ENCODE data around the gene MSL2.
"Not testable (repeated sequence)": the region's sequence is repeated elsewhere in the genome, so short reads cannot be mapped to it uniquely, and the experiment has no call there.

Gene MSL2, protein sequence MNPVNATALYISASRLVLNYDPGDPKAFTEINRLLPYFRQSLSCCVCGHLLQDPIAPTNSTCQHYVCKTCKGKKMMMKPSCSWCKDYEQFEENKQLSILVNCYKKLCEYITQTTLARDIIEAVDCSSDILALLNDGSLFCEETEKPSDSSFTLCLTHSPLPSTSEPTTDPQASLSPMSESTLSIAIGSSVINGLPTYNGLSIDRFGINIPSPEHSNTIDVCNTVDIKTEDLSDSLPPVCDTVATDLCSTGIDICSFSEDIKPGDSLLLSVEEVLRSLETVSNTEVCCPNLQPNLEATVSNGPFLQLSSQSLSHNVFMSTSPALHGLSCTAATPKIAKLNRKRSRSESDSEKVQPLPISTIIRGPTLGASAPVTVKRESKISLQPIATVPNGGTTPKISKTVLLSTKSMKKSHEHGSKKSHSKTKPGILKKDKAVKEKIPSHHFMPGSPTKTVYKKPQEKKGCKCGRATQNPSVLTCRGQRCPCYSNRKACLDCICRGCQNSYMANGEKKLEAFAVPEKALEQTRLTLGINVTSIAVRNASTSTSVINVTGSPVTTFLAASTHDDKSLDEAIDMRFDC

GRCh38 chr3:136196064-136196400 lies at the start of gene MSL2:
TSS of gene MSL2 (minus strand) at chr3:136196335. CDS start at chr3:136195113, 1,222 bp downstream.
- H3K27ac ChIP-seq (ENCODE audit: low read length) = peak within 1 kb of the TSS; percentile 93
- no peaks in the 10 kb centered on the region for H3K9me3 ChIP-seq (ENCODE audit: control insufficient read depth in 1 of 2, low read length in 2 of 2)
- peaks cover 11 to 22% of the 10 kb centered on the region in 2 donors for H3K4me1 ChIP-seq (ENCODE audit: control insufficient read depth in 1 of 2, insufficient read depth in 2 of 2, low read length in 2 of 2)
- peaks cover 0 to 20% of the 10 kb centered on the region in 2 donors for H3K36me3 ChIP-seq (ENCODE audit: control insufficient read depth in 1 of 2, insufficient read depth in 2 of 2, low read length in 2 of 2)
- no peaks in the 10 kb centered on the region for H3K27me3 ChIP-seq (ENCODE audit: low read depth, low read length)
- peak within 1 kb of the TSS; percentile 95 to 98 for H3K4me3 ChIP-seq (ENCODE audit: low read depth in 1 of 2, low read length in 2 of 2)

- Histone ChIP-seq H3K27me3 (ENCODE audit: low read depth, low read length) (no peaks in the 10 kb centered on the region), H3K27ac (ENCODE audit: low read length) (no peak overlapping the region), H3K9me3 (ENCODE audit: control insufficient read depth in 1 of 2, low read length in 2 of 2) (no peaks in the 10 kb centered on the region), H3K4me1 (ENCODE audit: control insufficient read depth in 1 of 2, insufficient read depth in 2 of 2, low read length in 2 of 2) (peaks cover 0 to 6% of the 10 kb centered on the region in 2 donors), H3K36me3 (ENCODE audit: control insufficient read depth in 1 of 2, insufficient read depth in 2 of 2, low read length in 2 of 2) (no peaks in the 10 kb centered on the region), H3K4me3 (ENCODE audit: low read depth in 1 of 2, low read length in 2 of 2) (no peak overlapping the region)
These were observed 49.6 kb upstream of the MSL2 start for GRCh38 chr3:136245691-136246090.

- Histone ChIP-seq H3K9me3 (ENCODE audit: control insufficient read depth in 1 of 2, low read length in 2 of 2) (no peaks in the 10 kb centered on the region), H3K27ac (ENCODE audit: low read length) (no peak overlapping the region), H3K36me3 (ENCODE audit: control insufficient read depth in 1 of 2, insufficient read depth in 2 of 2, low read length in 2 of 2) (no peaks in the 10 kb centered on the region), H3K4me1 (ENCODE audit: control insufficient read depth in 1 of 2, insufficient read depth in 2 of 2, low read length in 2 of 2) (no peaks in the 10 kb centered on the region), H3K27me3 (ENCODE audit: low read depth, low read length) (no peaks in the 10 kb centered on the region), H3K4me3 (ENCODE audit: low read depth in 1 of 2, low read length in 2 of 2) (no peak overlapping the region)
These were observed 43.0 kb upstream of the MSL2 start for GRCh38 chr3:136239094-136239493.

DNA sequence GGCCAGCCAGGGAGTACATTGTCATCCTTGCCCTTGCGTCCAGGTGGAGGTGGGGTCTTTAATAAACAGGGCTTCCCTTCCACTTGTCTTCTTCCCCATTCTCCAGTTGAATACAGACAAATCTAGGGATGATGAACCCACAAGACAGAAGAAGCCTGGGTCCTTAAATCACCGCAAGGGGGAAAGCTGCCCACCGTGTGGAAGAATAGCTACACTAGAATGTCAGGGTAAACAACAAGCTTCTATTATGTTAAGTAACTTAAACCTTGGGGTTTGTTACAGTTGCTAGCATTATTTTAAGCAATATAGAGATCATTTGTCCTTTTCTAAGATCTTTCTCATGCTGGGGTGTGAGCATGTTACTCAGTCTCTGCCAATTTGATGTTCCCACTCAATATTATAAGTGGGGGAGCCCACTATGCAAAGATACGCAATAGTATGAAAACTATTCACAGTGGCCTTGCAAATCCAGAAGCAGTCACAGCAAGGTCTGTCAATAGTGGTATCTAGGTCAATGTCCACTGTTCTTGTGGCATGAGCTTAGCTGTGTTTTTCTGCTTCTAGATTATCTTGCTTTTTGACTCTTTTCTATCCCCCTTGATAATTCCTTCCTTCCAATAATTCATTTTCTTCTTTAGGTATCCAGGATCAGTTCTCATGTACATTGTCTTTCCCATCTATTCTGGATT lies 42.0 kb upstream of the MSL2 start:
- Histone ChIP-seq H3K27me3 (ENCODE audit: low read depth, low read length) (no peaks in the 10 kb centered on the region), H3K4me3 (ENCODE audit: low read depth in 1 of 2, low read length in 2 of 2) (no peak overlapping the region), H3K4me1 (ENCODE audit: control insufficient read depth in 1 of 2, insufficient read depth in 2 of 2, low read length in 2 of 2) (no peaks in the 10 kb centered on the region), H3K27ac (ENCODE audit: low read length) (no peak overlapping the region), H3K9me3 (ENCODE audit: control insufficient read depth in 1 of 2, low read length in 2 of 2) (no peaks in the 10 kb centered on the region), H3K36me3 (ENCODE audit: control insufficient read depth in 1 of 2, insufficient read depth in 2 of 2, low read length in 2 of 2) (no peaks in the 10 kb centered on the region)

- H3K27me3 ChIP-seq (ENCODE audit: low read depth, low read length) = no peaks in the 10 kb centered on the region
- no peak overlapping the region for H3K27ac ChIP-seq (ENCODE audit: low read length)
- no peak overlapping the region for H3K4me3 ChIP-seq (ENCODE audit: low read depth in 1 of 2, low read length in 2 of 2)
- H3K4me1 ChIP-seq (ENCODE audit: control insufficient read depth in 1 of 2, insufficient read depth in 2 of 2, low read length in 2 of 2) = no peaks in the 10 kb centered on the region
- H3K36me3 ChIP-seq (ENCODE audit: control insufficient read depth in 1 of 2, insufficient read depth in 2 of 2, low read length in 2 of 2) = no peaks in the 10 kb centered on the region
- no peaks in the 10 kb centered on the region for H3K9me3 ChIP-seq (ENCODE audit: control insufficient read depth in 1 of 2, low read length in 2 of 2)
These were observed 41.0 kb upstream of the MSL2 start for GRCh38 chr3:136237103-136237502.

- no peak overlapping the region for H3K4me3 ChIP-seq (ENCODE audit: low read depth in 1 of 2, low read length in 2 of 2)
- no peaks in the 10 kb centered on the region for H3K27me3 ChIP-seq (ENCODE audit: low read depth, low read length)
- H3K36me3 ChIP-seq (ENCODE audit: control insufficient read depth in 1 of 2, insufficient read depth in 2 of 2, low read length in 2 of 2) = no peaks in the 10 kb centered on the region
- H3K4me1 ChIP-seq (ENCODE audit: control insufficient read depth in 1 of 2, insufficient read depth in 2 of 2, low read length in 2 of 2) = no peaks in the 10 kb centered on the region
- no peaks in the 10 kb centered on the region for H3K9me3 ChIP-seq (ENCODE audit: control insufficient read depth in 1 of 2, low read length in 2 of 2)
- no peak overlapping the region for H3K27ac ChIP-seq (ENCODE audit: low read length)
These were observed 40.0 kb upstream of the MSL2 start for GRCh38 chr3:136236109-136236508.

GRCh38 chr3:136235545-136235944 lies 39.4 kb upstream of the MSL2 start:
- no peaks in the 10 kb centered on the region for H3K9me3 ChIP-seq (ENCODE audit: control insufficient read depth in 1 of 2, low read length in 2 of 2)
- H3K4me1 ChIP-seq (ENCODE audit: control insufficient read depth in 1 of 2, insufficient read depth in 2 of 2, low read length in 2 of 2) = no peaks in the 10 kb centered on the region
- no peaks in the 10 kb centered on the region for H3K27me3 ChIP-seq (ENCODE audit: low read depth, low read length)
- no peak overlapping the region for H3K27ac ChIP-seq (ENCODE audit: low read length)
- H3K4me3 ChIP-seq (ENCODE audit: low read depth in 1 of 2, low read length in 2 of 2) = no peak overlapping the region
- H3K36me3 ChIP-seq (ENCODE audit: control insufficient read depth in 1 of 2, insufficient read depth in 2 of 2, low read length in 2 of 2) = no peaks in the 10 kb centered on the region

DNA sequence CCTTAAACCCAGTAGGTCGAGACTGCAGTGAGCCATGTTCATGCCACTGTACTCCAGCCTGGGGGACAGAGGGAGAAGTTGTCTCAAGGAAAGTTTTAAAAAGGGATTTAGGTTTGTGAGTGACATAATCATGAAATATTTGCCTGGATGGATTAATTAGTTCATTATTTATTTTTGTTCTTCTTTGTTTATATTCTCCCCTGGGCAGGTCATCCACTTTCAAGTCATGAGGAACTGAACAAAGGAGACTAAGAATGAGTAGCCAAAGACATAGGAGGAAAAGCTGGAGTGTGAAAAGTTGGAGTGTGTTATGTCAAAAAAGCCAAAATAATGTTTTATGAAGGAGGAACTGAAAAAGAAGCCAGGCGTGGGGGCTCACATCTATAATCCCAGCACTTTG lies 36.3 kb upstream of the MSL2 start:
- Histone ChIP-seq H3K36me3 (ENCODE audit: control insufficient read depth in 1 of 2, insufficient read depth in 2 of 2, low read length in 2 of 2) (no peaks in the 10 kb centered on the region), H3K4me1 (ENCODE audit: control insufficient read depth in 1 of 2, insufficient read depth in 2 of 2, low read length in 2 of 2) (no peaks in the 10 kb centered on the region), H3K4me3 (ENCODE audit: low read depth in 1 of 2, low read length in 2 of 2) (no peak overlapping the region), H3K27ac (ENCODE audit: low read length) (no peak overlapping the region), H3K9me3 (ENCODE audit: control insufficient read depth in 1 of 2, low read length in 2 of 2) (no peaks in the 10 kb centered on the region), H3K27me3 (ENCODE audit: low read depth, low read length) (no peaks in the 10 kb centered on the region)

DNA sequence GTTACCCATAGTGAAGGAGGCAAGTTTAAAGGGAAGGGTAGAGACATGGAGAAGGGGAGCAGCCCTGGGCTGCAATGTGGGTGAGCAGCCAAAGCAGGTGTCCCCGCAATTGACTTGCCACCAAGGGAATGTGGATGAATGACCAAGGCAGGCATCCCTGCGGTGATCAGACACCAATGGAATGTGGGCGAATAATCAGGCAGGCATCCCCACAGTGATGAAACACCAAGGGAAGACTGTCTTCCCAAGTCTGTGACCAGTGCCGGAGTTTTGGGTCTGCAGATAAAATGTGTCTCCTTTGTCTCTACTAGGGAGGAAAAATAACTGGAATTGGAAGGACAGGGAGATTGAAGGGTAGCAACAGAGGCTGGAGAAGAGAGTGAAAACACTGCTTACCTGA lies 26.6 kb upstream of the MSL2 start:
- H3K4me1 ChIP-seq (ENCODE audit: control insufficient read depth in 1 of 2, insufficient read depth in 2 of 2, low read length in 2 of 2); H3K36me3 ChIP-seq (ENCODE audit: control insufficient read depth in 1 of 2, insufficient read depth in 2 of 2, low read length in 2 of 2); H3K4me3 ChIP-seq (ENCODE audit: low read depth in 1 of 2, low read length in 2 of 2); H3K9me3 ChIP-seq (ENCODE audit: control insufficient read depth in 1 of 2, low read length in 2 of 2); H3K27ac ChIP-seq (ENCODE audit: low read length); H3K27me3 ChIP-seq (ENCODE audit: low read depth, low read length): not testable (repeated sequence)

GRCh38 chr3:136211547-136211946 lies 15.4 kb upstream of the MSL2 start:
- Histone ChIP-seq H3K36me3 (ENCODE audit: control insufficient read depth in 1 of 2, insufficient read depth in 2 of 2, low read length in 2 of 2) (no peaks in the 10 kb centered on the region), H3K4me3 (ENCODE audit: low read depth in 1 of 2, low read length in 2 of 2) (no peak overlapping the region), H3K9me3 (ENCODE audit: control insufficient read depth in 1 of 2, low read length in 2 of 2) (no peaks in the 10 kb centered on the region), H3K4me1 (ENCODE audit: control insufficient read depth in 1 of 2, insufficient read depth in 2 of 2, low read length in 2 of 2) (no peaks in the 10 kb centered on the region), H3K27me3 (ENCODE audit: low read depth, low read length) (no peaks in the 10 kb centered on the region), H3K27ac (ENCODE audit: low read length) (no peak overlapping the region)

DNA sequence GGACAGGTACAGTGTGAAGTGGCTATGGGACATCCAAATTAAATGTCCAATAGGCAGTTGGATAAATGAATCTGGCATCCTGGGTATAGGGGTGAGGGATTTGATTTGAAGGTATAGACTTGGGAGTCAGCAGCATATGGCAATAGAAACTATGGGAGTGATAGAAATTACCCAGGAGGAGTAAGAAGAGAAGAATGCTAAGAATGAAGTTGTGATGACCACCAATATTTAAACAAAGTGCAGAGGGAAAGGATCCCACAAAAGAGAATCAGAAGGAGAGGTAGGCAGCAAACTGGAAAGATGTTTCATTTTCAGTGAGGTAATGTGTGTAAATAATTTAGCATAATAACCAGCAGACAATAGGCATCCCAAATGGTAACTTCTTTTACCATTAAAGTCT lies 13.8 kb upstream of the MSL2 start:
- Histone ChIP-seq H3K27ac (ENCODE audit: low read length) (no peak overlapping the region), H3K4me1 (ENCODE audit: control insufficient read depth in 1 of 2, insufficient read depth in 2 of 2, low read length in 2 of 2) (no peaks in the 10 kb centered on the region), H3K36me3 (ENCODE audit: control insufficient read depth in 1 of 2, insufficient read depth in 2 of 2, low read length in 2 of 2) (no peaks in the 10 kb centered on the region), H3K27me3 (ENCODE audit: low read depth, low read length) (no peaks in the 10 kb centered on the region), H3K4me3 (ENCODE audit: low read depth in 1 of 2, low read length in 2 of 2) (no peak overlapping the region), H3K9me3 (ENCODE audit: control insufficient read depth in 1 of 2, low read length in 2 of 2) (no peaks in the 10 kb centered on the region)
